ENCODE results near the gene MAD1L1. TPM values are rescaled to one million over a fixed set of nuclear protein-coding genes. Genes with fewer than 3 reads are reported as not detected.

Gene MAD1L1
- total and polyA plus RNA-seq, 2 donors (not counting 1 experiment from before 2014, with no cell fraction given) = 9.8 to 29.4 TPM

DNA sequence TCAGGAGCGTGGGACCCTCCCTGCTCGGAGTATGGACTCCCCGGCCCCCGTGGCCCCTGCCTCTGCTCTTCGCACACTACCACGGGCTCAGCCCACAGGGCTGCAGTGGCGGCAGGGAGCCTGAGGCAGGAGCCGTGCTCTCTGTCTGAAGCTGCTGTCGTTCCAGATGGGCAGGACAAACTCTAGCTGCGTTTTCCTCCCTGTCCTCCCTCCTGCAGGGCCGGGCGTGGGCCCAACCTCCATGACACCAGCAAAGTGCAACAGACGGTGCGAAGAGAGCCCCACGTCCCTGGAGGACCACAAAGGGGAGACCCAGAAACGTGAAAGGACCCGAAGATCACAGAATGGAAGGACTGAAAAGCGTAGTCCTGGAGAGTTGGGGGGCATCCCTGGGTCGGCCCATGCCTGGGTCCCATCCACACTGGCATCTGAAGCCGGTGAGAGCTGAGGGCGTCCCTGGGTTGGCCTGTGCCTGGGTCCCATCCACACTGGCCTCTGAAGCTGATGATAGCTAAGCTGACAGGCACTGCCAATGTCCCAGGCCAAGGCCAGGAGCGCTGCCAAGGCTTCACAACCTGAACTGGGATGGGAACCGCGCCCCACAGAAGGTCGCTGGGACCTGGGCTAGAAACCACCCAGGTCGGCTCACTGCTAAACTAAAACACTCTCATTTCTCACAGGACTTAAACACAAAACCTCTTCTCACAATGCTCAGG is 267.0 kb downstream of the MAD1L1 start:
- no peak for DNase-seq (ENCODE audit: low read depth in 2 of 2)
- no peaks in the 10 kb centered on the region for H3K27me3 ChIP-seq (ENCODE audit: control insufficient read depth, insufficient read depth, low read length)
- no peak overlapping the region for H3K9ac ChIP-seq (ENCODE audit: insufficient read depth, low read length)
- no peak for TF ChIP-seq EZH2 (IDR thresholded peaks at IDR 0.05; ENCODE audit: low read length, missing control alignments)
- TF ChIP-seq, protein P1, sequence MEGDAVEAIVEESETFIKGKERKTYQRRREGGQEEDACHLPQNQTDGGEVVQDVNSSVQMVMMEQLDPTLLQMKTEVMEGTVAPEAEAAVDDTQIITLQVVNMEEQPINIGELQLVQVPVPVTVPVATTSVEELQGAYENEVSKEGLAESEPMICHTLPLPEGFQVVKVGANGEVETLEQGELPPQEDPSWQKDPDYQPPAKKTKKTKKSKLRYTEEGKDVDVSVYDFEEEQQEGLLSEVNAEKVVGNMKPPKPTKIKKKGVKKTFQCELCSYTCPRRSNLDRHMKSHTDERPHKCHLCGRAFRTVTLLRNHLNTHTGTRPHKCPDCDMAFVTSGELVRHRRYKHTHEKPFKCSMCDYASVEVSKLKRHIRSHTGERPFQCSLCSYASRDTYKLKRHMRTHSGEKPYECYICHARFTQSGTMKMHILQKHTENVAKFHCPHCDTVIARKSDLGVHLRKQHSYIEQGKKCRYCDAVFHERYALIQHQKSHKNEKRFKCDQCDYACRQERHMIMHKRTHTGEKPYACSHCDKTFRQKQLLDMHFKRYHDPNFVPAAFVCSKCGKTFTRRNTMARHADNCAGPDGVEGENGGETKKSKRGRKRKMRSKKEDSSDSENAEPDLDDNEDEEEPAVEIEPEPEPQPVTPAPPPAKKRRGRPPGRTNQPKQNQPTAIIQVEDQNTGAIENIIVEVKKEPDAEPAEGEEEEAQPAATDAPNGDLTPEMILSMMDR (conservative IDR thresholded peaks at IDR 0.05 in 1 of 2, IDR thresholded peaks at IDR 0.05 in 1 of 2; ENCODE audit: low read depth in 1 of 2, low read length in 2 of 2) = no peak
- H3K4me1 ChIP-seq (ENCODE audit: control insufficient read depth, extremely low read depth, insufficient read depth, low read length) = no peaks in the 10 kb centered on the region
- H3K79me2 ChIP-seq (ENCODE audit: control insufficient read depth, insufficient read depth, low read length) = no peaks in the 10 kb centered on the region
- H4K20me1 ChIP-seq (ENCODE audit: control insufficient read depth, extremely low read depth, insufficient read depth, low read length) = no peaks in the 10 kb centered on the region
- no peak overlapping the region for H2AFZ ChIP-seq (ENCODE audit: low read length)
- H3K36me3 ChIP-seq (ENCODE audit: control insufficient read depth, insufficient read depth, low read length) = peaks cover 6% of the 10 kb centered on the region
- no peak overlapping the region for H3K4me2 ChIP-seq (ENCODE audit: extremely low read depth, insufficient read depth, low read length)
- H3K9me3 ChIP-seq (ENCODE audit: control insufficient read depth, insufficient read depth, low read depth, low read length) = no peaks in the 10 kb centered on the region
- no peak overlapping the region for H3K4me3 ChIP-seq (replicated peaks in 1 of 4; ENCODE audit: control extremely low read depth in 1 of 4, insufficient read depth in 1 of 4, low read depth in 3 of 4, low read length in 4 of 4)
- no peak overlapping the region for H3K27ac ChIP-seq (ENCODE audit: insufficient read depth, low read length)

DNA sequence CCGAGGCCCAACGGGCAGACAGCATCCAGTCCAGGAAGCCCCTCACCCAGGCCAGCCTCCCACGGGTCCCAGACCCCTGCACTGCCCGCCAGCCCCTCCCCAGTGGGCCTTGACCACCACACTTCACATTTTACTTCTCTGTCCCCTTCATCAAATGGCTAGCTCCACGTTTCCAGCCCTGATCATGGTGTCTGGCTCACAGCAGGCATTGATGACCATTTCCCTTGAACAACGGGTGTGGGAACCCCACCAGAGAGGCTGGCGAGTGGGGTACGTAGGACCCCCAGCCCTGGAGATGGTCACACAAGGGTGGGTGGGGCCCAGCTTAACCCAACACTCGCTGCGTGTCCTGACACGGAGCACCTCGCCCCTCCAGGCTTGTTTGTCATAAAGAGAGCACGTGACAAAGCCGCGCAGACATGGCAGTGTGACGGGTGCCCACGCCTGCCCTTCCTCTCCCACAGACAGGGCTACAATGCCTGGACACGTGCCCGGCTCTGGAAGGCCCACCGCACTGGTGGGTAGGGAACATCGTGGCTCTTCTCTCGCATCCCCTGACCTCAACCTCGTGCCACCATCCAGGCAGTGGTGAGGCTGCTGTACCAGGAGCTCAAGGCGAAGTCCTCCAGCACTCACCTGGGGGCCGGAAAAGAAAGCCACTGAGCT is 267.7 kb downstream of the MAD1L1 start:
- no peaks in the 10 kb centered on the region for H3K9me3 ChIP-seq (ENCODE audit: control insufficient read depth, insufficient read depth, low read depth, low read length)
- no peak overlapping the region for H3K4me2 ChIP-seq (ENCODE audit: extremely low read depth, insufficient read depth, low read length)
- H3K27me3 ChIP-seq (ENCODE audit: control insufficient read depth, insufficient read depth, low read length) = no peaks in the 10 kb centered on the region
- H4K20me1 ChIP-seq (ENCODE audit: control insufficient read depth, extremely low read depth, insufficient read depth, low read length) = no peaks in the 10 kb centered on the region
- no peaks in the 10 kb centered on the region for H3K79me2 ChIP-seq (ENCODE audit: control insufficient read depth, insufficient read depth, low read length)
- no peak overlapping the region for H3K4me3 ChIP-seq (replicated peaks in 1 of 4; ENCODE audit: control extremely low read depth in 1 of 4, insufficient read depth in 1 of 4, low read depth in 3 of 4, low read length in 4 of 4)
- no peak overlapping the region for H3K9ac ChIP-seq (ENCODE audit: insufficient read depth, low read length)
- no peak for DNase-seq (ENCODE audit: low read depth in 2 of 2)
- TF ChIP-seq EZH2 (IDR thresholded peaks at IDR 0.05; ENCODE audit: low read length, missing control alignments) = no peak
- TF ChIP-seq, protein P1 (conservative IDR thresholded peaks at IDR 0.05 in 1 of 2, IDR thresholded peaks at IDR 0.05 in 1 of 2; ENCODE audit: low read depth in 1 of 2, low read length in 2 of 2) = no peak
- H2AFZ ChIP-seq (ENCODE audit: low read length) = no peak overlapping the region
- peaks cover 6% of the 10 kb centered on the region for H3K36me3 ChIP-seq (ENCODE audit: control insufficient read depth, insufficient read depth, low read length)
- no peaks in the 10 kb centered on the region for H3K4me1 ChIP-seq (ENCODE audit: control insufficient read depth, extremely low read depth, insufficient read depth, low read length)
- H3K27ac ChIP-seq (ENCODE audit: insufficient read depth, low read length) = no peak overlapping the region

DNA sequence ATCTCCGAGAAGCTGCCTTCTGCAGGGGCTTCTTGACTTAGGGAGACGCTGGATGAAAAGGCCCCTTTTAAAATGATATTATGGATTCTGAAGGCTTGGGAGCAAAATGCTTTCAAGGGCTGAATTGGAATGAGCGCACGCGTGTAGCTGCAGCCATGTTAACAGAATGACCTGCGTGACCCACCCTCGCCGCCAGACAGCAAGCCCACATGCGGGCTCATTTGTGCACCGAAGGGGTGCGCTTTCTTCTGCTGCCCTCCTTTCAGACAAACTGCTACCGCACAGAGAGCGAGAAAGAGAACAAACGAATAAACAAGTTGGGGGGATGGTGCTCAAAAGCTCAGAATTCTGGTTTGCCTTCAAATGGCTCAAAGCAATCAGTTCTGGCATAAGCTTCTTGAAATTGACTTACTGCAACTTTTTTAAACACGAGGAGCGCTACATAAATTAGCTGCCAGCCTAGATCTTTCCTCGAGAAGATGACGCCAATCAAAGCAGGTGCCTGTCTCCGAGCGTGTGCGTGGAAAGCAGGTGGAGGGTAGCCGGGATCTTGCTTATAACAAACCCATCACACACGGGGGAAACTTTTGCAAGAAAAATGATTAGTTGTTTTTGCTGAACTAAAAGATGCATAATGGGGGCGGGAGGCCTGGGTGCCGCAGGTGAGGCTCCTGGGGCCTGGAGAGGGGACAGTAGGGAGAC is 268.4 kb downstream of the MAD1L1 start:
- H4K20me1 ChIP-seq (ENCODE audit: control insufficient read depth, extremely low read depth, insufficient read depth, low read length) = no peaks in the 10 kb centered on the region
- H3K4me2 ChIP-seq (ENCODE audit: extremely low read depth, insufficient read depth, low read length) = no peak overlapping the region
- no peak overlapping the region for H2AFZ ChIP-seq (ENCODE audit: low read length)
- no peaks in the 10 kb centered on the region for H3K9me3 ChIP-seq (ENCODE audit: control insufficient read depth, insufficient read depth, low read depth, low read length)
- no peaks in the 10 kb centered on the region for H3K4me1 ChIP-seq (ENCODE audit: control insufficient read depth, extremely low read depth, insufficient read depth, low read length)
- H3K9ac ChIP-seq (ENCODE audit: insufficient read depth, low read length) = no peak overlapping the region
- H3K27me3 ChIP-seq (ENCODE audit: control insufficient read depth, insufficient read depth, low read length) = no peaks in the 10 kb centered on the region
- H3K4me3 ChIP-seq (replicated peaks in 1 of 4; ENCODE audit: control extremely low read depth in 1 of 4, insufficient read depth in 1 of 4, low read depth in 3 of 4, low read length in 4 of 4) = no peak overlapping the region
- no peaks in the 10 kb centered on the region for H3K79me2 ChIP-seq (ENCODE audit: control insufficient read depth, insufficient read depth, low read length)
- peaks cover 6% of the 10 kb centered on the region for H3K36me3 ChIP-seq (ENCODE audit: control insufficient read depth, insufficient read depth, low read length)
- DNase-seq (ENCODE audit: low read depth in 2 of 2) = no peak
- no peak overlapping the region for H3K27ac ChIP-seq (ENCODE audit: insufficient read depth, low read length)
- TF ChIP-seq, protein P1 (conservative IDR thresholded peaks at IDR 0.05 in 1 of 2, IDR thresholded peaks at IDR 0.05 in 1 of 2; ENCODE audit: low read depth in 1 of 2, low read length in 2 of 2) = no peak
- TF ChIP-seq EZH2 (IDR thresholded peaks at IDR 0.05; ENCODE audit: low read length, missing control alignments) = no peak

Measured in fibroblast of lung (primary cell).